GM19328 (cell line): ENCODE measurements around the gene LIPT2.
"Not testable (repeated sequence)": the region's sequence is repeated elsewhere in the genome, so short reads cannot be mapped to it uniquely, and the experiment has no call there.

Source experiments
- ATAC-seq: cut with Tn5 transposase; IDR thresholded peaks from one replicate; pipeline ENCODE4 v1.9.1; 2021; ENCODE audit warnings: mild to moderate bottlenecking, moderate library complexity; ENCODE audit not compliant: unreplicated experiment

Gene LIPT2

GRCh38 chr11:74492974-74493790 lies at the start of gene LIPT2:
Gene LIPT2, minus strand, starts transcription at chr11:74493724. Its CDS starts 21 bp downstream, at chr11:74493703.
- ATAC-seq: peak; percentile 98

- no peak for ATAC-seq
Observed at GRCh38 chr11:74541466-74541865, 47.9 kb upstream of the LIPT2 start.

- no peak for ATAC-seq
Observed at GRCh38 chr11:74540270-74540669, 46.7 kb upstream of the LIPT2 start.

- no peak for ATAC-seq
Observed at GRCh38 chr11:74538680-74539079, 45.2 kb upstream of the LIPT2 start.

- ATAC-seq: no peak
Observed at GRCh38 chr11:74535371-74536160, 42.0 kb upstream of the LIPT2 start.

- ATAC-seq: not testable (repeated sequence)
Observed at GRCh38 chr11:74534946-74535275, 41.4 kb upstream of the LIPT2 start.

GRCh38 chr11:74534216-74534945 lies 40.9 kb upstream of the LIPT2 start:
- ATAC-seq: no peak

GRCh38 chr11:74533421-74533820 lies 39.9 kb upstream of the LIPT2 start:
- ATAC-seq: no peak

- ATAC-seq: no peak
Observed at GRCh38 chr11:74532501-74533246, 39.1 kb upstream of the LIPT2 start.

- ATAC-seq: no peak
Observed at GRCh38 chr11:74524978-74525377, 31.5 kb upstream of the LIPT2 start.

GRCh38 chr11:74524501-74524900 lies 31.0 kb upstream of the LIPT2 start:
- no peak for ATAC-seq

- no peak for ATAC-seq
Observed at GRCh38 chr11:74522776-74523175, 29.3 kb upstream of the LIPT2 start.

- ATAC-seq: no peak
Observed at GRCh38 chr11:74521666-74522252, 28.2 kb upstream of the LIPT2 start.

- ATAC-seq: no peak
Observed at GRCh38 chr11:74520927-74521665, 27.6 kb upstream of the LIPT2 start.

GRCh38 chr11:74520316-74520715 lies 26.8 kb upstream of the LIPT2 start:
- no peak for ATAC-seq

- no peak for ATAC-seq
Observed at GRCh38 chr11:74519710-74520109, 26.2 kb upstream of the LIPT2 start.

GRCh38 chr11:74517592-74517991 lies 24.1 kb upstream of the LIPT2 start:
- ATAC-seq: not testable (repeated sequence)

GRCh38 chr11:74507582-74507981 lies 14.1 kb upstream of the LIPT2 start:
- ATAC-seq: no peak

- ATAC-seq: no peak
Observed at GRCh38 chr11:74506823-74507222, 13.3 kb upstream of the LIPT2 start.

- ATAC-seq: no peak
Observed at GRCh38 chr11:74505911-74506310, 12.4 kb upstream of the LIPT2 start.
